ENCODE results near the gene NUP85. TPM values are rescaled to one million over a fixed set of nuclear protein-coding genes. Genes with fewer than 3 reads are reported as not detected.
"Not testable (repeated sequence)": the region's sequence is repeated elsewhere in the genome, so short reads cannot be mapped to it uniquely, and the experiment has no call there.

NUP85 gene
- total RNA-seq, 1 experiment from 2014 or later = 141 TPM

- POLR2A ChIA-PET = interaction anchor here (0.7 kb wide), 1 partner anchor 241 kb away, joined by 3 read pairs; no protein-coding TSS in a partner anchor
- H3K36me3 ChIP-seq (ENCODE audit: control insufficient read depth, insufficient read depth, low read length) = no peaks in the 10 kb centered on the region
- no peak for ATAC-seq
- no peak overlapping the region for H3K27ac ChIP-seq (ENCODE audit: low read length)
- TF ChIP-seq SIN3A (IDR thresholded peaks at IDR 0.05; ENCODE audit: borderline replicate concordance, insufficient read depth, low read depth, low read length) (no peak), TCF7L2 (IDR thresholded peaks at IDR 0.05; ENCODE audit: low read depth, low read length) (no peak), REST (IDR thresholded peaks at IDR 0.05; ENCODE audit: insufficient read depth in 1 of 2, low read depth in 2 of 2, low read length in 1 of 2) (no peak), CTCF (IDR thresholded peaks at IDR 0.05) (no peak), POLR2AphosphoS5 (IDR thresholded peaks at IDR 0.05; ENCODE audit: low read depth, low read length) (no peak)
- in situ Hi-C loops (cut with HindIII; ENCODE audit: low pct_unique_long_range_greater_than_20kb, low sequenced_read_pairs) = no loop called here
- CTCF ChIA-PET = interaction anchor here (0.5 kb wide), 1 partner anchor 130 kb away, joined by 3 read pairs; no protein-coding TSS in a partner anchor
- H3K4me1 ChIP-seq (ENCODE audit: control insufficient read depth, insufficient read depth, low read length) = peaks cover 4% of the 10 kb centered on the region; the same call in 1 of the 2 replicates
- intact Hi-C loops (cut with micrococcal nuclease; ENCODE audit: unreplicated experiment) = no loop called here
- DNase-seq (ENCODE audit: low read depth, low spot score) = no peak
- no peaks in the 10 kb centered on the region for H3K9me3 ChIP-seq (ENCODE audit: control insufficient read depth, insufficient read depth, low read depth, low read length)
- no peaks in the 10 kb centered on the region for H3K27me3 ChIP-seq (ENCODE audit: control insufficient read depth, insufficient read depth, low read length)
- H3K4me3 ChIP-seq (ENCODE audit: low read depth in 2 of 2, low read length in 2 of 2) = no peak overlapping the region
- BruUV-seq (replicated peaks) = no TSS peak
Measured at GRCh38 chr17:75277664-75278071, 72.2 kb downstream of the NUP85 start.

- intact Hi-C loops (cut with micrococcal nuclease; ENCODE audit: unreplicated experiment); in situ Hi-C loops (cut with HindIII; ENCODE audit: low pct_unique_long_range_greater_than_20kb, low sequenced_read_pairs); H3K9me3 ChIP-seq (ENCODE audit: control insufficient read depth, insufficient read depth, low read depth, low read length); H3K36me3 ChIP-seq (ENCODE audit: control insufficient read depth, insufficient read depth, low read length); CTCF ChIA-PET; DNase-seq (ENCODE audit: low read depth, low spot score); H3K27me3 ChIP-seq (ENCODE audit: control insufficient read depth, insufficient read depth, low read length); ATAC-seq; H3K27ac ChIP-seq (ENCODE audit: low read length); H3K4me1 ChIP-seq (ENCODE audit: control insufficient read depth, insufficient read depth, low read length); H3K4me3 ChIP-seq (ENCODE audit: low read depth in 2 of 2, low read length in 2 of 2); POLR2A ChIA-PET; BruUV-seq (replicated peaks): not testable (repeated sequence)
Measured at GRCh38 chr17:75280189-75280588, 74.7 kb downstream of the NUP85 start.

- ChIA-PET CTCF (interaction anchor here (0.7 to 1.5 kb wide), 2 partner anchors 14 to 173 kb away, joined by 3 to 8 read pairs; partner anchors contain the start of gene MIF4GD), POLR2A (interaction anchor here (0.6 to 0.8 kb wide), 2 partner anchors 11 to 52 kb away, joined by 3 to 4 read pairs; no protein-coding TSS in a partner anchor)
- intact Hi-C loops (cut with micrococcal nuclease; ENCODE audit: unreplicated experiment) = no loop called here
- no peak for DNase-seq (ENCODE audit: low read depth, low spot score)
- Histone ChIP-seq H3K36me3 (ENCODE audit: control insufficient read depth, insufficient read depth, low read length) (peaks cover 2% of the 10 kb centered on the region; the same call in 1 of the 2 replicates), H3K4me3 (ENCODE audit: low read depth in 2 of 2, low read length in 2 of 2) (no peak overlapping the region), H3K4me1 (ENCODE audit: control insufficient read depth, insufficient read depth, low read length) (peaks cover 5% of the 10 kb centered on the region), H3K27me3 (ENCODE audit: control insufficient read depth, insufficient read depth, low read length) (no peaks in the 10 kb centered on the region), H3K27ac (ENCODE audit: low read length) (no peak overlapping the region), H3K9me3 (ENCODE audit: control insufficient read depth, insufficient read depth, low read depth, low read length) (no peaks in the 10 kb centered on the region)
- in situ Hi-C loops (cut with HindIII; ENCODE audit: low pct_unique_long_range_greater_than_20kb, low sequenced_read_pairs) = no loop called here
- no peak for ATAC-seq
- no TSS peak for BruUV-seq (replicated peaks)
- TF ChIP-seq TCF7L2 (IDR thresholded peaks at IDR 0.05; ENCODE audit: low read depth, low read length) (no peak), CTCF (IDR thresholded peaks at IDR 0.05) (no peak), SIN3A (IDR thresholded peaks at IDR 0.05; ENCODE audit: borderline replicate concordance, insufficient read depth, low read depth, low read length) (no peak), POLR2AphosphoS5 (IDR thresholded peaks at IDR 0.05; ENCODE audit: low read depth, low read length) (no peak), REST (IDR thresholded peaks at IDR 0.05; ENCODE audit: insufficient read depth in 1 of 2, low read depth in 2 of 2, low read length in 1 of 2) (no peak)
Measured at GRCh38 chr17:75285123-75285522, 79.6 kb downstream of the NUP85 start.
